CD4-positive, alpha-beta T cell treated with Interferon alpha-2 for 1 hour (primary cell): ENCODE measurements around the gene EEF1AKMT4.
A peak's percentile ranks its signal among the peaks of the same experiment; 100 is the strongest.

Experiments used
- DNase-seq, 2 donors: peaks; one replicate each; pipeline ENCODE4 v3.0.0-alpha.2; 2020 to 2022

EEF1AKMT4 gene

GRCh38 chr3:184236033-184236410 lies 13.4 kb upstream of the EEF1AKMT4 start:
- no peak for DNase-seq

- DNase-seq, result no peak
These were observed 12.8 kb upstream of the EEF1AKMT4 start for GRCh38 chr3:184236636-184237035.

- no peak for DNase-seq
These were observed 12.3 kb upstream of the EEF1AKMT4 start for GRCh38 chr3:184237211-184237610.

- DNase-seq, result no peak
These were observed 11.7 kb upstream of the EEF1AKMT4 start for GRCh38 chr3:184237807-184238206.

- no peak for DNase-seq
These were observed 11.1 kb upstream of the EEF1AKMT4 start for GRCh38 chr3:184238246-184238818.

GRCh38 chr3:184239221-184239620 lies 10.3 kb upstream of the EEF1AKMT4 start:
- DNase-seq, result no peak

GRCh38 chr3:184239708-184240107 lies 9.8 kb upstream of the EEF1AKMT4 start:
- no peak for DNase-seq

- DNase-seq, result no peak
These were observed 8.9 kb upstream of the EEF1AKMT4 start for GRCh38 chr3:184240384-184241140.

- no peak for DNase-seq
These were observed 8.4 kb upstream of the EEF1AKMT4 start for GRCh38 chr3:184241141-184241446.

- no peak for DNase-seq
These were observed 7.8 kb upstream of the EEF1AKMT4 start for GRCh38 chr3:184241447-184242296.

GRCh38 chr3:184242297-184242685 lies 7.2 kb upstream of the EEF1AKMT4 start:
- DNase-seq, result no peak

- peak; percentile 81 to 90 for DNase-seq
These were observed 739 bp upstream of the EEF1AKMT4 start, which contains the start of gene ALG3 for GRCh38 chr3:184248454-184249411. TSS of gene ALG3 (minus strand) at chr3:184248962. CDS start at chr3:184248940, 22 bp downstream.

GRCh38 chr3:184250167-184250828 lies 826 bp downstream of the EEF1AKMT4 start:
- DNase-seq, result peak; percentile 86 to 91

GRCh38 chr3:184255291-184256039 lies 6.0 kb downstream of the EEF1AKMT4 start:
- no peak for DNase-seq

GRCh38 chr3:184257083-184257915 lies 7.8 kb downstream of the EEF1AKMT4 start:
- DNase-seq, result no peak

GRCh38 chr3:184258926-184259325 lies 9.5 kb downstream of the EEF1AKMT4 start:
- DNase-seq, result no peak

GRCh38 chr3:184259396-184259877 lies 10.0 kb downstream of the EEF1AKMT4 start:
- DNase-seq, result no peak

GRCh38 chr3:184259878-184260723 lies 10.6 kb downstream of the EEF1AKMT4 start:
- peak; percentile 14 to 46 for DNase-seq

GRCh38 chr3:184260724-184261269 lies 11.3 kb downstream of the EEF1AKMT4 start:
- no peak for DNase-seq
